IMR-90 (cell line): ENCODE data around the gene MAN1C1.

ENCODE experiments used
- BHLHE40 ChIP-seq: fragments of 150-350 bp; IDR thresholded peaks from 2 replicates; pipeline ENCODE4 v1.6.1; 2016; ENCODE audit warnings: mild to moderate bottlenecking, low read depth, low read length
- CEBPB ChIP-seq: IDR thresholded peaks from 2 replicates; pipeline ENCODE4 v1.6.1; 2012; ENCODE audit warnings: low read depth, low read length, improper control_type of control experiment
- CHD1 ChIP-seq: IDR thresholded peaks from 2 replicates; pipeline ENCODE4 v1.6.1; 2012; ENCODE audit warnings: low read depth, low read length, improper control_type of control experiment
- FOS ChIP-seq: fragments of 150-350 bp; IDR thresholded peaks from 2 replicates; pipeline ENCODE4 v1.6.1; 2016; ENCODE audit warnings: low read depth, low read length
- MAFK ChIP-seq: IDR thresholded peaks from 2 replicates; pipeline ENCODE4 v1.6.1; 2012; ENCODE audit warnings: low read depth, low read length, improper control_type of control experiment
- NFE2L2 ChIP-seq: fragments of 150-350 bp; IDR thresholded peaks from 2 replicates; pipeline ENCODE4 v1.6.1; 2016; ENCODE audit warnings: low read depth, mild to moderate bottlenecking, low read length
- POLR2A ChIP-seq: IDR thresholded peaks from 2 replicates; pipeline ENCODE4 v1.6.1; 2012; ENCODE audit warnings: mild to moderate bottlenecking, low read depth, low read length
- RAD21 ChIP-seq: IDR thresholded peaks from 2 replicates; pipeline ENCODE4 v1.6.1; 2012; ENCODE audit warnings: low read length, improper control_type of control experiment
- RCOR1 ChIP-seq: IDR thresholded peaks from 2 replicates; pipeline ENCODE4 v1.6.1; 2012; ENCODE audit warnings: mild to moderate bottlenecking, low read length, improper control_type of control experiment; ENCODE audit not compliant: insufficient replicate concordance
- RFX5 ChIP-seq: IDR thresholded peaks from 2 replicates; pipeline ENCODE4 v1.8.0; 2012; ENCODE audit warnings: low read depth, mild to moderate bottlenecking, low read length, moderate library complexity
- SMC3 ChIP-seq: fragments of 150-350 bp; IDR thresholded peaks from 2 replicates; pipeline ENCODE4 v1.6.1; 2016; ENCODE audit warnings: low read depth, mild to moderate bottlenecking, antibody characterized with exemption, low read length, moderate library complexity
- TF ChIP-seq, protein P1 (sequence below): conservative IDR thresholded peaks from 2 replicates; pipeline ENCODE4 v1.5.1; 2012; ENCODE audit warnings: mild to moderate bottlenecking, low read depth, low read length, improper control_type of control experiment
- TF ChIP-seq, protein P2 (sequence below): fragments of 150-350 bp; IDR thresholded peaks from 2 replicates; pipeline ENCODE4 v1.6.1; 2016; ENCODE audit warnings: low read depth, mild to moderate bottlenecking, low read length, moderate library complexity, borderline replicate concordance
- TF ChIP-seq, protein P3 (sequence below): fragments of 150-350 bp; IDR thresholded peaks from 2 replicates; pipeline ENCODE4 v1.6.1; 2017; ENCODE audit warnings: mild to moderate bottlenecking, antibody characterized with exemption, low read length, low read depth

DNA sequence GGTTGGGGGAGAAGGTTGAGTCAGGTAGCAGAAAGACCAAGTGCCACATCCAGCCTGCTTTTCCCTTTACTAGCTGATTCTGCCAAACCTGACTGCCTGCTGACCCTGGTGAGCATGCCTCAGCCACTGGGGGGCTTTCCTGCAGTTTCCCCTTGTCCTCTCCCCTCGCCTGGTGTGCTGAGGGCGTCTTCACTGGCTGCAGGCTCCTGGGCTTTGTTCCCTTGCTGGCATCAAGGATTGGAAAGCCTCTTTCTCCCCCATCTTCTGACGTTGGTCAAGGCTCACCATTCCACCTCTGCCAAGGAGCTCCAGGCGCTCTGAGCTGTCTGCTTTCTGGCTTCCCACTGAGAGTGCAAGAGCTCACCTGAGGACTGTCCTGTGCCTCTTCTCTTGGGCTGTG is 28.4 kb downstream of the MAN1C1 start:
- TF ChIP-seq MAFK: no peak
- TF ChIP-seq, protein P1, sequence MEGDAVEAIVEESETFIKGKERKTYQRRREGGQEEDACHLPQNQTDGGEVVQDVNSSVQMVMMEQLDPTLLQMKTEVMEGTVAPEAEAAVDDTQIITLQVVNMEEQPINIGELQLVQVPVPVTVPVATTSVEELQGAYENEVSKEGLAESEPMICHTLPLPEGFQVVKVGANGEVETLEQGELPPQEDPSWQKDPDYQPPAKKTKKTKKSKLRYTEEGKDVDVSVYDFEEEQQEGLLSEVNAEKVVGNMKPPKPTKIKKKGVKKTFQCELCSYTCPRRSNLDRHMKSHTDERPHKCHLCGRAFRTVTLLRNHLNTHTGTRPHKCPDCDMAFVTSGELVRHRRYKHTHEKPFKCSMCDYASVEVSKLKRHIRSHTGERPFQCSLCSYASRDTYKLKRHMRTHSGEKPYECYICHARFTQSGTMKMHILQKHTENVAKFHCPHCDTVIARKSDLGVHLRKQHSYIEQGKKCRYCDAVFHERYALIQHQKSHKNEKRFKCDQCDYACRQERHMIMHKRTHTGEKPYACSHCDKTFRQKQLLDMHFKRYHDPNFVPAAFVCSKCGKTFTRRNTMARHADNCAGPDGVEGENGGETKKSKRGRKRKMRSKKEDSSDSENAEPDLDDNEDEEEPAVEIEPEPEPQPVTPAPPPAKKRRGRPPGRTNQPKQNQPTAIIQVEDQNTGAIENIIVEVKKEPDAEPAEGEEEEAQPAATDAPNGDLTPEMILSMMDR: no peak
- no peak for TF ChIP-seq FOS
- no peak for TF ChIP-seq CEBPB
- TF ChIP-seq POLR2A: no peak
- TF ChIP-seq, protein P2, sequence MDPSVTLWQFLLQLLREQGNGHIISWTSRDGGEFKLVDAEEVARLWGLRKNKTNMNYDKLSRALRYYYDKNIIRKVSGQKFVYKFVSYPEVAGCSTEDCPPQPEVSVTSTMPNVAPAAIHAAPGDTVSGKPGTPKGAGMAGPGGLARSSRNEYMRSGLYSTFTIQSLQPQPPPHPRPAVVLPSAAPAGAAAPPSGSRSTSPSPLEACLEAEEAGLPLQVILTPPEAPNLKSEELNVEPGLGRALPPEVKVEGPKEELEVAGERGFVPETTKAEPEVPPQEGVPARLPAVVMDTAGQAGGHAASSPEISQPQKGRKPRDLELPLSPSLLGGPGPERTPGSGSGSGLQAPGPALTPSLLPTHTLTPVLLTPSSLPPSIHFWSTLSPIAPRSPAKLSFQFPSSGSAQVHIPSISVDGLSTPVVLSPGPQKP: no peak
- TF ChIP-seq, protein P3, sequence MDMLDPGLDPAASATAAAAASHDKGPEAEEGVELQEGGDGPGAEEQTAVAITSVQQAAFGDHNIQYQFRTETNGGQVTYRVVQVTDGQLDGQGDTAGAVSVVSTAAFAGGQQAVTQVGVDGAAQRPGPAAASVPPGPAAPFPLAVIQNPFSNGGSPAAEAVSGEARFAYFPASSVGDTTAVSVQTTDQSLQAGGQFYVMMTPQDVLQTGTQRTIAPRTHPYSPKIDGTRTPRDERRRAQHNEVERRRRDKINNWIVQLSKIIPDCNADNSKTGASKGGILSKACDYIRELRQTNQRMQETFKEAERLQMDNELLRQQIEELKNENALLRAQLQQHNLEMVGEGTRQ: no peak
- no peak for TF ChIP-seq BHLHE40
- no peak for TF ChIP-seq SMC3
- TF ChIP-seq NFE2L2: no peak
- TF ChIP-seq RFX5: no peak
- no peak for TF ChIP-seq RAD21
- TF ChIP-seq RCOR1: no peak
- TF ChIP-seq CHD1: no peak
